NCI-H524 (cell line): ENCODE results near the gene STAM2.
"Not testable (repeated sequence)": the region's sequence is repeated elsewhere in the genome, so short reads cannot be mapped to it uniquely, and the experiment has no call there.

ENCODE experiments used
- DNase-seq, 2 experiments: peaks; one replicate each; lab custom pipeline; 2025; lab: John Stamatoyannopoulos, UW

Gene STAM2

GRCh38 chr2:152172201-152172785, 3.3 kb downstream of the STAM2 start:
- DNase-seq: not testable (repeated sequence)

DNA sequence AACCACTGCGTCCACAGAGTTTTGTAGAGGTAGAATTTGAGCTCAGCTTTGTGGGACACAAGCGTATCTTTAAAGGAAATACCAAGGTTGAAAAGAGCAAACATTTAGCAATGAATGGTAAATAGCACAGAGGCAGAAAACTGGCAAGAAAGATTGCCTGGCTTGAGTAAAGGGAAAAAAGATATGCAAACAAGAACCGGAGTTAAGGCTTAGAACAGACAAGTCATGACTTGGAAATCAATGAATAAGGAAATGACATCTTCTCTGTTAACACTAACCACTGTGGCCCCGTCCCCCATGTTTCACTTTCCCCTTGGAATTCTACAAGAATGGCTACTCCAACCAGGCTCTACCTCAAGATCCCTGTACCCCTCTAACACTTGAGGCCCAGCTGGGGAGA, 3.8 kb downstream of the STAM2 start:
- no peak for DNase-seq

GRCh38 chr2:152169158-152169557, 6.4 kb downstream of the STAM2 start:
- not testable (repeated sequence) for DNase-seq

GRCh38 chr2:152167470-152167869, 8.1 kb downstream of the STAM2 start:
- not testable (repeated sequence) for DNase-seq

DNA sequence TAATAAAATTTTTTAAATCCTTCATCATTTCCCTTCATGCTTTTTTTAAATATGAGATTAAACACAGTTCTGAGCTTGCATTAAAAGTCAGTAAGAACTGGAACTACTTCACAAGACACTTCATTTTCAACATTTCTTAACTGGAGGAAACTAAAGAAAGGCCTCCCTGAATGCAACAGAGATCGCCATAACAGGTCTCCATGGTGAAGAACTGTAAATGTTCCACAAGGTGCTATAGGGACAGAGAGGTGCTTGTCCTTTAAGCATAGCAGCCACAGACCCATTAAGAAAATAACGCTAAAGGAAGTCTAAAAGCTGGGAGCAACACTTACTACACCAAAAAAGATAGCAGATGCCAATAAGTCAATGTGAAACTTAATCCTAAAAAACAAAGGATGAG, 8.5 kb downstream of the STAM2 start:
- no peak for DNase-seq

- no peak for DNase-seq
Measured at GRCh38 chr2:152166633-152167032, 8.9 kb downstream of the STAM2 start.

GRCh38 chr2:152165780-152166179, 9.8 kb downstream of the STAM2 start:
- no peak for DNase-seq

DNA sequence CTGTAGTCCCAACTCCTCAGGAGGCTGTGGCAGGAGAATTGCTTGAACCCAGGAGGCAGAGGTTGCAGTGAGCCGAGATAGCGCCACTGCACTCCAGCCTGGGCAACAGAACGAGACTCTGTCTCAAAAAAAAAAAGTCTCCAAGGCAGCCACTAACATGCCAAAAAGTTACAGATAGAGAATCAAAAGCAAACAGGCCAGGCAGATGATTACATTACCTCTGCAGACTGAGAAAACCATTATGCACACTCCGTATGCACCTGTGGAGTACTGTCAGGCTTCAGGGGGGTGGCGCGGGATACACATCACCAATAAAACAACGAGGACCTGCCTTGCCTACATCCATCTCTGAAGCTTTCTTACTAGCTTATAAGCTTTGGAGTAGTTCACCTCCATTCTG, 10.3 kb downstream of the STAM2 start:
- no peak for DNase-seq

DNA sequence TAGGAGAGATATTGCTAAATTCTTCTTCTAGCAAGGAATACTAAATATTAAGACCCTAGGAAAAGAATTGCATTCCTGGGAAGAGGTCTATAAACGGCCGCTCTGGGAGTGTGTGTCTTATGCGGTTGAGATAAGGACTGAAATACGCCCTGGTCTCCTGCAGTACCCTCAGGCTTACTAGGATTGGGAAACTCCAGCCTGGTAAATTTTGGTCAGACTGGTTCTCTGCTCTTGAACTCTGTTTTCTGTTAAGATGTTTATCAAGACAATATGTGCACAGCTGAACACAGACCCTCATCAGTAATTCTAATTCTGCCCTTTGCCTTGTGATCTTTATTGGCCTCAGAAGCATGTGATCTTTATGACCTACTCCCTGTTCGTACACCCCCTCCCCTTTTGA, 11.9 kb downstream of the STAM2 start:
- not testable (repeated sequence) for DNase-seq

- DNase-seq: no peak
Measured at GRCh38 chr2:152162141-152162540, 13.4 kb downstream of the STAM2 start.

DNA sequence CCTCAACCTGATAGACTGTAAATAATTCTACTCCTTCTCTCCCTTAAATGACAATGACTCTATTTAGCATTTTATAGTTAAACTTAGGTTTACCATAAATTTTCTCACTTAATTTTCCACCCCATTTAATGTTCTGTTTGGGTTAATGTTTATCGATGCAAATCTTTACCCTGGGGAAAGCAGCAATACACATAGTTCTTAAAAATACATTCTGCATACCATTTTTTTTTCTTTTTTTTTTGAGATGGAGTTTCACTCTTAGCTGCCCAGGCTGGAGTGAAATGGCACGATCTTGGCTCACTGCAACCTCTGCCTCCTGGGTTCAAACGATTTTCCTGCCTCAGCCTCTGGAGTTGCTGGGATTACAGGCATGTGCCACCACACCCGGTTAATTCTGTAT, 14.0 kb downstream of the STAM2 start:
- DNase-seq: no peak

GRCh38 chr2:152160378-152160777, 15.2 kb downstream of the STAM2 start:
- not testable (repeated sequence) for DNase-seq

- no peak for DNase-seq
Measured at GRCh38 chr2:152157253-152157652, 18.3 kb downstream of the STAM2 start.

DNA sequence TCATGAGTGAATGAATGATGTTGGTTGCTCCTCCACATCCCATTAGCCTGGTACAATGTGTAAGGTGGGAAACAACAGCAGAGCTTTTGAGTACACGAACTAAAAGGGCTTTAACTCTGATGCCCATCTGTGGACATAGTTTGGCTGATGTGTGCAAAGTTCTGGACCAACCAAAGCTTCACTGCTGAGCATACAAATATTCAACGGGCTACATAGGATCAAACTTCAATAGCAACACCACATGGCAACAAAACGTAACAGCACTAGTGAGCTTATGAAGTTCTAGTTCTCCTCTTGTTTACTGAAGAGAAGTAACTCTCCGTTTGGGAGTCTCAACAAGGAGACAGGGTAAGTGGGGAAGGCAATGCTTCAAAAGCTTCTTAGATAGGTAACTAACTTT, 20.4 kb downstream of the STAM2 start:
- no peak for DNase-seq

DNA sequence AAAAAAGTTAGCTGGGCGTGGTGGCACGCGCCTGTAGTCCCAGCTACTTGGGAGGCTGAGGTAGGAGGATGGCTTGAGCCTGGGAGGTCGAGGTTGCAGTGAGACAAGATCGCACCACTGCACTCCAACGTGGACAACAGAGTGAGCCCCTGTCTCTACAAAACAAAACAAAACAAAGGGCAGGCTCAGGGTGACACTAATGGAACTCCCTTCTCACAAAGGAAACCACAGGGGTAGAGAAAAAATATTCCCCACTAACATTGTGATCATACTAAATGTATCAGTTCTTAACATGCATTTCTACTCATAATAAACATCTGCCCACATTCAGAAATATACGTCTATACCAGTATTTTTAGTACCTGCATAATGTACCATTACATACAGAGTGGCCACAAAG, 21.1 kb downstream of the STAM2 start:
- DNase-seq: no peak

- no peak for DNase-seq
Measured at GRCh38 chr2:152134488-152135280, 40.9 kb downstream of the STAM2 start.

DNA sequence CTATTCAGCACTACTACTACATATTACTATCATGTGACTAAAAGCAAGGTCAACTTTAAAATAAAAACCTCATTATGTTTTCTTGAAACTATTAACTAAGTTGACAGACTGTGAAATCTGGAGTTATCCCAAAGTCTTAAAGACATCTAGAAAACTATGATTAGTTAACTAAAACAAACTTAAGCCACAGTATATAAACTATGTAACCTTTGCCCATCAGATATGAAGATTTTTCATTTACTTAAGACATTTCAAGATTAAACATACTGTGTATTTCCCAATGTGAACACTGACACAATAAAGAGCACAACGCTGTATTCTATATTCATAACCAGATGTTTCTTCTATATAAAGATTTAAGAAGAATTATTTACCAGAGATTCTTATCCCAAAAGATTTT, 43.3 kb downstream of the STAM2 start:
- no peak for DNase-seq

GRCh38 chr2:152127628-152128027, 47.9 kb downstream of the STAM2 start:
- no peak for DNase-seq

GRCh38 chr2:152126664-152127063, 48.9 kb downstream of the STAM2 start:
- DNase-seq: no peak

- DNase-seq: no peak
Measured at GRCh38 chr2:152122161-152122560, 53.4 kb downstream of the STAM2 start.

- no peak for DNase-seq
Measured at GRCh38 chr2:152120430-152120829, 55.1 kb downstream of the STAM2 start.

GRCh38 chr2:152115952-152116351, 59.6 kb downstream of the STAM2 start:
- DNase-seq: no peak

- no peak for DNase-seq
Measured at GRCh38 chr2:152114366-152114765, 61.2 kb downstream of the STAM2 start.

DNA sequence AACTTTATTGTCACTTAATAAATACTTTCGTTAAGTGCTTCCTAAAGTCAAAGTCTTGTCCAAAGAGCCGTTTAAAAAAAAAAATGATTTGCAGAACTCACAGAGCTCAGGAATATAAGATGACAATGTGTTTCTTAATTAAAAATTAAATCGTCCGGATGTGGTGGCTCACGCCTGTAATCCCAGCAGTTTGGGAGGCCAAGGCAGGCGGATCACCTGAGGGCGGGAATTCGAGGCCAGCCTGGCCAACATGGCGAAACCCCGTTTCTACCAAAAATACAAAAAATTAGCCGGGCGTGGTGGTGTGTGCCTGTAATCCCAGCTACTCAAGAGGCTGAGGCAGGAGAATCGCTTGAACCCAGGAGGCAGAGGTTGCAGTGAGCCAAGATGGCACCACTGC, 68.4 kb downstream of the STAM2 start:
- not testable (repeated sequence) for DNase-seq
